PFSK-1 (cell line): ENCODE measurements around the gene CARMIL3.

Experiments used
- FOXP2 ChIP-seq: optimal IDR thresholded peaks from 2 replicates; pipeline ENCODE3; 2011; ENCODE audit warnings: borderline replicate concordance, control low read depth, inconsistent platforms; ENCODE audit not compliant: insufficient read depth; ENCODE audit errors: extremely low read length, extremely low read depth
- POLR2AphosphoS5 ChIP-seq: IDR thresholded peaks from 2 replicates; pipeline ENCODE4 v1.6.1; 2012; ENCODE audit warnings: low read depth, mild to moderate bottlenecking, control low read depth, low read length, moderate library complexity
- REST ChIP-seq, 2 experiments: IDR thresholded peaks; 2 replicates each; pipeline versions ENCODE4 v1.6.1 to v1.8.0; 2011 to 2012; ENCODE audit warnings: low read depth in 2 of 2, low read length in 2 of 2, control low read depth in 1 of 2, inconsistent platforms in 1 of 2, mild to moderate bottlenecking in 1 of 2, moderate library complexity in 1 of 2; ENCODE audit not compliant: insufficient read depth in 1 of 2
- SIN3A ChIP-seq: IDR thresholded peaks from 2 replicates; pipeline ENCODE4 v1.6.1; 2012; ENCODE audit warnings: mild to moderate bottlenecking, low read length, moderate library complexity, borderline replicate concordance; ENCODE audit not compliant: insufficient read depth
- TAF1 ChIP-seq: IDR thresholded peaks from 2 replicates; pipeline ENCODE4 v1.6.1; 2012; ENCODE audit warnings: low read length, control low read depth, borderline replicate concordance; ENCODE audit not compliant: insufficient read depth

- TF ChIP-seq POLR2AphosphoS5 (no peak), FOXP2 (no peak), REST (IDR thresholded peaks at IDR 0.05; ENCODE audit: insufficient read depth in 1 of 2, low read depth in 2 of 2, low read length in 2 of 2) (no peak), TAF1 (no peak), SIN3A (no peak)
These were observed 40.3 kb downstream of the CARMIL3 start for GRCh38 chr14:24092110-24092504.
